Cardiac fibroblast (primary cell): Measurements from ENCODE around the gene HNRNPLL.
"Not testable (repeated sequence)": the region's sequence is repeated elsewhere in the genome, so short reads cannot be mapped to it uniquely, and the experiment has no call there.

ENCODE experiments used
- DNase-seq, 2 donors: peaks; one replicate each; pipeline versions ENCODE4 v3.0.0 to v3.0.0-alpha.2; 2010; ENCODE audit warnings: low read depth in 2 of 2
- H3K4me3 ChIP-seq, 2 donors: replicated peaks in 1 of 2; 1 replicate in 1 of 2; 2 replicates in 1 of 2; pipeline ENCODE4 v1.5.1; 2011; ENCODE audit warnings: low read depth in 2 of 2, low read length in 2 of 2, mild to moderate bottlenecking in 2 of 2, moderate library complexity in 1 of 2
- CTCF ChIP-seq: IDR thresholded peaks from one replicate; pipeline ENCODE4 v1.5.1; 2011; ENCODE audit warnings: low read depth, mild to moderate bottlenecking, low read length, inconsistent platforms

HNRNPLL gene

GRCh38 chr2:38549851-38550250, 52.9 kb downstream of the HNRNPLL start:
- no peak for TF ChIP-seq CTCF
- DNase-seq, result no peak

DNA sequence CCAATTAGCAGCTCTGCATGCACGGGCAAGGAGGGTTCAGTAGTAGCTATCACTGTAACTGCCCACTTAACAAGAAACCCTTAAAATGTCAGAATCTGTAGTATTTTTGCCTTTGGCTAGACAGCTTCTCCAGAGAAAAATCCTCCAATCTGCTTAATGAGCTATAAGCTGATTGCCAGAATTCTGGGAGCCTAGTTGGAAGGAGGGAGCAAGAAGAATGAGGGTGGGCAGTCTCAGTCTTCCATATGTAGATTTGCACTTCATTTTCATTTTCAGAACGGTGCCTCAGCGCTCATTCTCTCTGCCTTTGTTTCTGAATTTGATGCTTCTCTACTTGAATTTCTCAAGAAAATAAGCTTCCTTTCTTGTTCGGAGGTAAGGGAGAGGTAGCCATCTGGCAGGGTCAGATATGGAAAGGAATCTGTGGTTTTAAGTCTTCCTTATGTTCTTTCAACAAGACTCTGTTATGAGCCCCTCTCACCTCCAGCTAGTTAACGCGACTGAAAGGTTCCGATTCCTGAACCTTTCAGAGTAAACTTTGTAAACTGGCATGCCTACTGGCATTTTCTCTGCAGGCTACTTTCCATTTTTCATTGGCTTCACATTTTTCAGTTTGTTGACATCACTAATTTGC, 53.5 kb downstream of the HNRNPLL start:
- no peak for TF ChIP-seq CTCF
- DNase-seq, result no peak
- H3K4me3 ChIP-seq, result no peak overlapping the region

More at GRCh38 chr2:38549851-38550250, 52.9 kb downstream of the HNRNPLL start:
- H3K4me3 ChIP-seq, result no peak overlapping the region

- no peak overlapping the region for H3K4me3 ChIP-seq
- TF ChIP-seq CTCF, result no peak
- DNase-seq, result no peak
Measured at GRCh38 chr2:38547791-38548190, 54.9 kb downstream of the HNRNPLL start.

DNA sequence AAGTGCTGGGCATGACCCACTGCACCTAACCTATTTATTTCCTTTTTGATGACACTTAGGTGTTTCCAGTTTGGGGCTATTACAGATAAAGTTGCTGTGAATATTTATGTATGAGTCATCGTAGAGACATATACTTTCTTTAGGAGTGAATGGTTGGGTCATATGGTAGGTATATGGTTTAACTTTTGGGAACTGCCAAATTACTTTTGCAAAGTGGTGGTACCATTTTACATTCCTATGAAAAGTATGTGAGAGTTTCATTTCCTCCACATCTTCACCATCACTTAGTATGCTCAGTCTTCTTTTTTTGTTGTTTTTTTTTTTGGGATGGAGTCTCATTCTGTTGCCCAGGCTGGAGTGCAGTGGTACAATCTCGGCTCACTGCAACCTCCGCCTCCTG, 56.1 kb downstream of the HNRNPLL start:
- DNase-seq, result no peak
- no peak for TF ChIP-seq CTCF
- no peak overlapping the region for H3K4me3 ChIP-seq

DNA sequence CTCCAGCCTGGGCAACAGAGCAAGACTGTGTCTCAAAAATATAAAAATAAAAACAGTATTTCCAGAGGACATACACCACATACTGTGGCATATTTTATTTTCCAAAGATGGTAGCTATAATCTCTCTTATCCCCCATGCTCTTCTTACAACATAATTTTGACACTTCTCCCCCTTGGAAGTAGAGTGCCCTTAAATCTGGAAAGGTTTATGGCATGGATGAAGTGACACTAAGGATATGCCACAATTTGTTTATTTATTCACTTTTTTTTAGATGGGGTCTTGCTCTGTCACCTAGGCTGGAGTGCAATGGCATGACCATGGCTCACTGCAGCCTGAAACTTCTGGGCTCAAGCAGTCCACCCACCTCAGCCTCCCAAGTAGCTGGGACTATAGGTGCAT, 56.7 kb downstream of the HNRNPLL start:
- H3K4me3 ChIP-seq, result no peak overlapping the region
- no peak for TF ChIP-seq CTCF
- no peak for DNase-seq

DNA sequence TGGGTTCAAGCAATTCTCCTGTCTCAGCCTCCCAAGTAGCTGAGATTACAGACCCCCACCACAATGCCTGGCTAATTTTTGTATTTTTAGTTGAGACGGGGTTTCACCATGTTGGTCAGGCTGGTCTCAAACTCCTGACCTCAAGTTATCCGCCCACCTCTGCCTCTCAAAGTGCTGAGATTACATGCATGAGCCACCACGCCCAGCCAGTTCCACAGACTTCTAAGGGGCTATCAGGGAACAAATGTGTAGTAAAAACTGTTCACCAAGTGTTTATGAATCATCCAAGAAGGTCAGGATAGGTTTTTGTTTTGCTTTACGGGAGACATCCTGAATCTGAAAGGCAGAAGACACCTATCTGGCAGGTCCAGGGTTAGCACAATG, 60.5 kb downstream of the HNRNPLL start:
- H3K4me3 ChIP-seq, result not testable (repeated sequence)
- peak; percentile 17 to 30 for DNase-seq

DNA sequence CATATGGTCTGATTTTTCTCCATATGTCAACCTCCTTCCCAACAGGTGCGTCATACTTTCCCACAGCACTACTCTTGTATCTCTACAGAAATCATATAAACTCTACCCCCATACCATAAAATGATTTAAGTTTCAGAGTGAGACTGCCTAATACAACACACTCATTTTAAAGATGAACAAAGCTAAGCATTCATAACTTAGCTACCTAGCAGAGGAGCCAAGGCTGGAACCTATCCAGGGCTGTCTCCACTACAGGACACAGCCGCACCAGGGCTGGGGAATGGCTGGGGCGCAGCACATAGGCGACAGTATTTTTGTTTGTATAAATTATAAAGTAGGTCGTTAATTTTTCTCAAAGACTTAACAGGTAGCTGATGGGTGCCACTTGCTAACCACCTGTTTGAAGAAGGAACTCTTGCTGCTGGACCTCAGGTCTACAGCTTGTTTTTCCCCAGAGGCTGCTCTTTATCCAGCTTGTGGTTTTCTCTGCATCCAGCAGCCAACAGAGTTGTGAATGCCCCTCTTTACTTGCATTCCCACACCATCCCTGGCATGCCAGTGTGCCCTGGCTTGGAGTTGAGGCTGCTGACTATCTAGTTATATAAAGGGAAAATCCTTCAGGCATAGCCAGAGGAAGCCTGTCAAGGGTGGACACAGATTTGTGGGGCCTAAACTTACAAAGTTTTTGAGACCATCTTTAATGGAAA, 62.0 kb downstream of the HNRNPLL start:
- DNase-seq, result peak in 1 of 2 donors; percentile 16
- TF ChIP-seq CTCF, result no peak
- no peak overlapping the region for H3K4me3 ChIP-seq
